IMR-90 (cell line): Measurements from ENCODE around the gene ZDHHC7.

Source experiments
- BHLHE40 ChIP-seq: fragments of 150-350 bp; IDR thresholded peaks from 2 replicates; pipeline ENCODE4 v1.6.1; 2016; ENCODE audit warnings: mild to moderate bottlenecking, low read depth, low read length
- CEBPB ChIP-seq: IDR thresholded peaks from 2 replicates; pipeline ENCODE4 v1.6.1; 2012; ENCODE audit warnings: low read depth, low read length, improper control_type of control experiment
- CHD1 ChIP-seq: IDR thresholded peaks from 2 replicates; pipeline ENCODE4 v1.6.1; 2012; ENCODE audit warnings: low read depth, low read length, improper control_type of control experiment
- CTCF ChIP-seq: conservative IDR thresholded peaks from 2 replicates; pipeline ENCODE4 v1.5.1; 2012; ENCODE audit warnings: mild to moderate bottlenecking, low read depth, low read length, improper control_type of control experiment
- FOS ChIP-seq: fragments of 150-350 bp; IDR thresholded peaks from 2 replicates; pipeline ENCODE4 v1.6.1; 2016; ENCODE audit warnings: low read depth, low read length
- MAFK ChIP-seq: IDR thresholded peaks from 2 replicates; pipeline ENCODE4 v1.6.1; 2012; ENCODE audit warnings: low read depth, low read length, improper control_type of control experiment
- MAZ ChIP-seq: IDR thresholded peaks from 2 replicates; pipeline ENCODE4 v1.6.1; 2012; ENCODE audit warnings: low read depth, mild to moderate bottlenecking, low read length, improper control_type of control experiment, moderate library complexity, borderline replicate concordance
- POLR2A ChIP-seq: IDR thresholded peaks from 2 replicates; pipeline ENCODE4 v1.6.1; 2012; ENCODE audit warnings: mild to moderate bottlenecking, low read depth, low read length
- RAD21 ChIP-seq: IDR thresholded peaks from 2 replicates; pipeline ENCODE4 v1.6.1; 2012; ENCODE audit warnings: low read length, improper control_type of control experiment
- RCOR1 ChIP-seq: IDR thresholded peaks from 2 replicates; pipeline ENCODE4 v1.6.1; 2012; ENCODE audit warnings: mild to moderate bottlenecking, low read length, improper control_type of control experiment; ENCODE audit not compliant: insufficient replicate concordance
- RFX5 ChIP-seq: IDR thresholded peaks from 2 replicates; pipeline ENCODE4 v1.8.0; 2012; ENCODE audit warnings: low read depth, mild to moderate bottlenecking, low read length, moderate library complexity
- SMC3 ChIP-seq: fragments of 150-350 bp; IDR thresholded peaks from 2 replicates; pipeline ENCODE4 v1.6.1; 2016; ENCODE audit warnings: low read depth, mild to moderate bottlenecking, antibody characterized with exemption, low read length, moderate library complexity
- TF ChIP-seq, protein P1 (sequence below): fragments of 150-350 bp; IDR thresholded peaks from 2 replicates; pipeline ENCODE4 v1.6.1; 2017; ENCODE audit warnings: mild to moderate bottlenecking, antibody characterized with exemption, low read length, low read depth

DNA sequence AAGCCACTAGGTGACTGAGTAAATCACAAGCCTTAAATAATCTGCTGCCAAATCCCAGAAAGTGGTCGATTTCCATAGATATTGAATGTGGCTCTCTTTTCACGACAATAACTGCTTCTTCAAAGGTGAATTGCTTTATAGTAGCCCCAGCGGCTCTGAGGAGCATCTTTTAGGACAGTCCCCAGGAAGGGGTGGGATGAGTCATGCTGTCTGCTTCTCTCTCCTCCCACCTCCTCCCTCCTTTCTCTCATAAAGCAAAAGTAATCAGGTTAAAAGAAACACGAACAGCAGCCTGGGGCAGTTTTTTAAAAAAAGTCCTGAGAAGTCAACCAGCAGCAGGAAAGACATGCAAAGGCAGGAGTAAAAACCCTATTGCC is 18.1 kb upstream of the ZDHHC7 start:
- TF ChIP-seq CTCF (no peak), RFX5 (no peak), POLR2A (no peak), RAD21 (no peak), SMC3 (no peak), CEBPB (no peak), CHD1 (no peak), FOS (peak; percentile 45), BHLHE40 (peak; percentile 11; the same call in 1 of the 2 replicates), MAFK (no peak), MAZ (0 out of 2 replicates have a peak, but pooled peaks have one; percentile 42), RCOR1 (no peak)
- TF ChIP-seq, protein P1, sequence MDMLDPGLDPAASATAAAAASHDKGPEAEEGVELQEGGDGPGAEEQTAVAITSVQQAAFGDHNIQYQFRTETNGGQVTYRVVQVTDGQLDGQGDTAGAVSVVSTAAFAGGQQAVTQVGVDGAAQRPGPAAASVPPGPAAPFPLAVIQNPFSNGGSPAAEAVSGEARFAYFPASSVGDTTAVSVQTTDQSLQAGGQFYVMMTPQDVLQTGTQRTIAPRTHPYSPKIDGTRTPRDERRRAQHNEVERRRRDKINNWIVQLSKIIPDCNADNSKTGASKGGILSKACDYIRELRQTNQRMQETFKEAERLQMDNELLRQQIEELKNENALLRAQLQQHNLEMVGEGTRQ = no peak
